HepG2 (cell line): ENCODE data around the gene ZBTB46. TPM values are rescaled to one million over a fixed set of nuclear protein-coding genes. Genes with fewer than 3 reads are reported as not detected.

Source experiments
- ELF4 ChIP-seq: sonication (generic); formaldehyde crosslinking; IDR thresholded peaks from 2 replicates; pipeline ENCODE4 v1.5.0; 2020; ENCODE audit warnings: missing genetic modification reagents, mild to moderate bottlenecking, moderate library complexity, borderline replicate concordance
- ISL2 ChIP-seq: sonication (generic); formaldehyde crosslinking; IDR thresholded peaks from 2 replicates; pipeline ENCODE4 v1.5.0; 2020; ENCODE audit warnings: missing genetic modification reagents
- KMT2B ChIP-seq: IDR thresholded peaks from 2 replicates; pipeline ENCODE4 v1.6.1; 2016; ENCODE audit warnings: missing genetic modification reagents, missing compliant biosample characterization
- NR1H2 ChIP-seq: sonication (generic); formaldehyde crosslinking; IDR thresholded peaks from 2 replicates; pipeline ENCODE4 v1.8.1; 2022; ENCODE audit warnings: low read depth, missing genetic modification reagents, borderline replicate concordance
- SAP130 ChIP-seq: IDR thresholded peaks from 2 replicates; pipeline ENCODE4 v1.6.1; 2016; ENCODE audit warnings: low read depth
- SNRNP70 ChIP-seq: fragments of 200-400 bp; formaldehyde crosslinking; IDR thresholded peaks from 2 replicates; pipeline ENCODE4 v1.6.1; 2017; ENCODE audit warnings: mild to moderate bottlenecking, low read depth, low read length, moderate library complexity
- YEATS4 ChIP-seq: sonication (generic); formaldehyde crosslinking; IDR thresholded peaks from 2 replicates; pipeline ENCODE4 v1.4.0; 2020; ENCODE audit warnings: missing genetic modification reagents, borderline replicate concordance
- ZNF737 ChIP-seq: sonication (generic); formaldehyde crosslinking; IDR thresholded peaks from 2 replicates; pipeline ENCODE4 v1.5.0; 2020; ENCODE audit warnings: missing genetic modification reagents, mild to moderate bottlenecking, borderline replicate concordance
- ZNF75D ChIP-seq: sonication (generic); formaldehyde crosslinking; IDR thresholded peaks from 2 replicates; pipeline ENCODE4 v1.8.1; 2023; ENCODE audit warnings: missing genetic modification reagents, mild to moderate bottlenecking, borderline replicate concordance
- ZNF775 ChIP-seq: sonication (generic); formaldehyde crosslinking; IDR thresholded peaks from 2 replicates; pipeline ENCODE4 v1.4.0; 2020; ENCODE audit warnings: missing genetic modification reagents, mild to moderate bottlenecking, moderate library complexity, borderline replicate concordance
- ZNF788 ChIP-seq: sonication (generic); formaldehyde crosslinking; IDR thresholded peaks from 2 replicates; pipeline ENCODE4 v1.5.0; 2020; ENCODE audit warnings: mild to moderate bottlenecking, missing genetic modification reagents, borderline replicate concordance
- polyA plus RNA-seq, 8 experiments: library from polyadenylated mRNA; depleted of rRNA in 3 of 8; stranded (reverse) in 7 of 8; unstranded in 1 of 8; fragments of >200 nt; fragmentation: Illumina TruSeq in 4 of 8; extraction: Trizol in 4 of 8; gene quantifications; 2 replicates each; pipeline versions ENCODE4 v1.2.1 to v1.2.3, GENCODE V29; 2011 to 2016; ENCODE audit warnings: low read depth in 4 of 8, missing spikeins in 1 of 8, mixed read lengths in 1 of 8; ENCODE audit not compliant: insufficient read depth in 1 of 8
- total RNA-seq, 5 experiments: library from RNA; depleted of rRNA; stranded (reverse); fragments of >200 nt; fragmentation: Illumina TruSeq; extraction: Trizol; gene quantifications; 2 replicates each; pipeline ENCODE4 v1.2.3, GENCODE V29; 2016; ENCODE audit warnings: low read depth in 1 of 5
- TF ChIP-seq, protein P1 (sequence below), 2 experiments: sonication (generic) in 1 of 2; formaldehyde crosslinking in 1 of 2; IDR thresholded peaks; 2 replicates each; pipeline versions ENCODE4 v1.6.1 to v1.9.0; 2014 to 2022; ENCODE audit warnings: antibody characterized with exemption in 1 of 2, borderline replicate concordance in 1 of 2, inconsistent platforms in 1 of 2, low read depth in 1 of 2, missing genetic modification reagents in 1 of 2
- TF ChIP-seq, protein P2 (sequence below): sonication (generic); formaldehyde crosslinking; IDR thresholded peaks from 2 replicates; pipeline ENCODE4 v1.5.1; 2020; ENCODE audit warnings: mild to moderate bottlenecking, missing genetic modification reagents, moderate library complexity
- TF ChIP-seq, protein P3 (sequence below): sonication (generic); formaldehyde crosslinking; conservative IDR thresholded peaks from 2 replicates; pipeline ENCODE4 v1.4.0; 2020; ENCODE audit warnings: missing genetic modification reagents
- TF ChIP-seq, protein P4 (sequence below): sonication (generic); formaldehyde crosslinking; IDR thresholded peaks from 2 replicates; pipeline ENCODE4 v1.5.0; 2020; ENCODE audit warnings: missing genetic modification reagents

The ZBTB46 gene
- total and polyA plus RNA-seq, 2 of the 13 experiments (the other 11 are each of a cell fraction or from before 2014, with no cell fraction given), result 1.6 to 13.5 TPM

DNA sequence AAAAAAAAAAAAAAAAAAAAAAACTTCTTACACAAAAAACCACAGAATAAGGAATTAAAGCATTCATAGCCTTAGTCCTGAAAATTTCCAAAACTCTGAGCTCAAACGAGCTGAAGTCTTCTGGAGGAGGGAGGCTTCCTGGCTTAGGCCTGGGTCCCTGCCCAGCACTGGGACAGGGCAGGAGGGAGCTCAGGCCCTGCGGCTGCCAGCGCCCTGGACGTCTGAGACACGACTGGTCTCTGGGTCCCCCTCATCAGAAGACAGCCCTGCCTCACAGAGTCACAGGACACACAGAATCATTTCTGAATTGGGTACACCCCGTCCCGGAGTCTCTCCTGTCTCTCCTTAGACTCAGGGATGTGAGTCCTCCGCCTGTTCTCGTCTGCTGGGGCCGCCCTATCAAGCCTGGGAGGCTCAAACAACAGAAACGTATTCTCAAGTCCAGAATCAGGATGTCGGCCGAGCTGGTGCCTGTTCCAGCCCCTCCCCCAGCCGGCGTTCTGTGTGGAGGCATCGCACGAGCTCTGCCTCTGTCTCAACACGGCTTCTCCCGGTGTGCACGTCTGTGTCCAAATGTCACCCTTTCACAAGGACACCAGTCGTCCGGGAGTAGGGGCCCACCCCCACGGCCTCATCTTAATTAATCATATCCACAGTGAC is 39.4 kb downstream of the ZBTB46 start (continued):
- TF ChIP-seq, protein P1, sequence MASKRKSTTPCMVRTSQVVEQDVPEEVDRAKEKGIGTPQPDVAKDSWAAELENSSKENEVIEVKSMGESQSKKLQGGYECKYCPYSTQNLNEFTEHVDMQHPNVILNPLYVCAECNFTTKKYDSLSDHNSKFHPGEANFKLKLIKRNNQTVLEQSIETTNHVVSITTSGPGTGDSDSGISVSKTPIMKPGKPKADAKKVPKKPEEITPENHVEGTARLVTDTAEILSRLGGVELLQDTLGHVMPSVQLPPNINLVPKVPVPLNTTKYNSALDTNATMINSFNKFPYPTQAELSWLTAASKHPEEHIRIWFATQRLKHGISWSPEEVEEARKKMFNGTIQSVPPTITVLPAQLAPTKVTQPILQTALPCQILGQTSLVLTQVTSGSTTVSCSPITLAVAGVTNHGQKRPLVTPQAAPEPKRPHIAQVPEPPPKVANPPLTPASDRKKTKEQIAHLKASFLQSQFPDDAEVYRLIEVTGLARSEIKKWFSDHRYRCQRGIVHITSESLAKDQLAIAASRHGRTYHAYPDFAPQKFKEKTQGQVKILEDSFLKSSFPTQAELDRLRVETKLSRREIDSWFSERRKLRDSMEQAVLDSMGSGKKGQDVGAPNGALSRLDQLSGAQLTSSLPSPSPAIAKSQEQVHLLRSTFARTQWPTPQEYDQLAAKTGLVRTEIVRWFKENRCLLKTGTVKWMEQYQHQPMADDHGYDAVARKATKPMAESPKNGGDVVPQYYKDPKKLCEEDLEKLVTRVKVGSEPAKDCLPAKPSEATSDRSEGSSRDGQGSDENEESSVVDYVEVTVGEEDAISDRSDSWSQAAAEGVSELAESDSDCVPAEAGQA (IDR thresholded peaks at IDR 0.05; ENCODE audit: low read depth), result no peak
- TF ChIP-seq, protein P1 (CRISPR knock-in tag; IDR thresholded peaks at IDR 0.05; ENCODE audit: borderline replicate concordance), result no peak
- TF ChIP-seq, protein P2, sequence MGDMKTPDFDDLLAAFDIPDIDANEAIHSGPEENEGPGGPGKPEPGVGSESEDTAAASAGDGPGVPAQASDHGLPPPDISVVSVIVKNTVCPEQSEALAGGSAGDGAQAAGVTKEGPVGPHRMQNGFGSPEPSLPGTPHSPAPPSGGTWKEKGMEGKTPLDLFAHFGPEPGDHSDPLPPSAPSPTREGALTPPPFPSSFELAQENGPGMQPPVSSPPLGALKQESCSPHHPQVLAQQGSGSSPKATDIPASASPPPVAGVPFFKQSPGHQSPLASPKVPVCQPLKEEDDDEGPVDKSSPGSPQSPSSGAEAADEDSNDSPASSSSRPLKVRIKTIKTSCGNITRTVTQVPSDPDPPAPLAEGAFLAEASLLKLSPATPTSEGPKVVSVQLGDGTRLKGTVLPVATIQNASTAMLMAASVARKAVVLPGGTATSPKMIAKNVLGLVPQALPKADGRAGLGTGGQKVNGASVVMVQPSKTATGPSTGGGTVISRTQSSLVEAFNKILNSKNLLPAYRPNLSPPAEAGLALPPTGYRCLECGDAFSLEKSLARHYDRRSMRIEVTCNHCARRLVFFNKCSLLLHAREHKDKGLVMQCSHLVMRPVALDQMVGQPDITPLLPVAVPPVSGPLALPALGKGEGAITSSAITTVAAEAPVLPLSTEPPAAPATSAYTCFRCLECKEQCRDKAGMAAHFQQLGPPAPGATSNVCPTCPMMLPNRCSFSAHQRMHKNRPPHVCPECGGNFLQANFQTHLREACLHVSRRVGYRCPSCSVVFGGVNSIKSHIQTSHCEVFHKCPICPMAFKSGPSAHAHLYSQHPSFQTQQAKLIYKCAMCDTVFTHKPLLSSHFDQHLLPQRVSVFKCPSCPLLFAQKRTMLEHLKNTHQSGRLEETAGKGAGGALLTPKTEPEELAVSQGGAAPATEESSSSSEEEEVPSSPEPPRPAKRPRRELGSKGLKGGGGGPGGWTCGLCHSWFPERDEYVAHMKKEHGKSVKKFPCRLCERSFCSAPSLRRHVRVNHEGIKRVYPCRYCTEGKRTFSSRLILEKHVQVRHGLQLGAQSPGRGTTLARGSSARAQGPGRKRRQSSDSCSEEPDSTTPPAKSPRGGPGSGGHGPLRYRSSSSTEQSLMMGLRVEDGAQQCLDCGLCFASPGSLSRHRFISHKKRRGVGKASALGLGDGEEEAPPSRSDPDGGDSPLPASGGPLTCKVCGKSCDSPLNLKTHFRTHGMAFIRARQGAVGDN, result peak; percentile 33
- TF ChIP-seq, protein P3, sequence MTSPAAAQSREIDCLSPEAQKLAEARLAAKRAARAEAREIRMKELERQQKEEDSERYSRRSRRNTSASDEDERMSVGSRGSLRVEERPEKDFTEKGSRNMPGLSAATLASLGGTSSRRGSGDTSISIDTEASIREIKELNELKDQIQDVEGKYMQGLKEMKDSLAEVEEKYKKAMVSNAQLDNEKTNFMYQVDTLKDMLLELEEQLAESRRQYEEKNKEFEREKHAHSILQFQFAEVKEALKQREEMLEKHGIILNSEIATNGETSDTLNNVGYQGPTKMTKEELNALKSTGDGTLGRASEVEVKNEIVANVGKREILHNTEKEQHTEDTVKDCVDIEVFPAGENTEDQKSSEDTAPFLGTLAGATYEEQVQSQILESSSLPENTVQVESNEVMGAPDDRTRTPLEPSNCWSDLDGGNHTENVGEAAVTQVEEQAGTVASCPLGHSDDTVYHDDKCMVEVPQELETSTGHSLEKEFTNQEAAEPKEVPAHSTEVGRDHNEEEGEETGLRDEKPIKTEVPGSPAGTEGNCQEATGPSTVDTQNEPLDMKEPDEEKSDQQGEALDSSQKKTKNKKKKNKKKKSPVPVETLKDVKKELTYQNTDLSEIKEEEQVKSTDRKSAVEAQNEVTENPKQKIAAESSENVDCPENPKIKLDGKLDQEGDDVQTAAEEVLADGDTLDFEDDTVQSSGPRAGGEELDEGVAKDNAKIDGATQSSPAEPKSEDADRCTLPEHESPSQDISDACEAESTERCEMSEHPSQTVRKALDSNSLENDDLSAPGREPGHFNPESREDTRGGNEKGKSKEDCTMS (CRISPR knock-in tag), result no peak
- TF ChIP-seq ZNF788 (CRISPR knock-in tag) (no peak), SAP130 (0 out of 2 replicates have a peak, but pooled peaks have one; percentile 15), SNRNP70 (no peak), ISL2 (CRISPR knock-in tag) (no peak), ZNF75D (CRISPR knock-in tag) (no peak), NR1H2 (CRISPR knock-in tag) (no peak), ZNF775 (CRISPR knock-in tag) (no peak), ZNF737 (CRISPR knock-in tag) (no peak), YEATS4 (CRISPR knock-in tag) (no peak), ELF4 (no peak), KMT2B (CRISPR knock-in tag) (no peak)
- TF ChIP-seq, protein P4, sequence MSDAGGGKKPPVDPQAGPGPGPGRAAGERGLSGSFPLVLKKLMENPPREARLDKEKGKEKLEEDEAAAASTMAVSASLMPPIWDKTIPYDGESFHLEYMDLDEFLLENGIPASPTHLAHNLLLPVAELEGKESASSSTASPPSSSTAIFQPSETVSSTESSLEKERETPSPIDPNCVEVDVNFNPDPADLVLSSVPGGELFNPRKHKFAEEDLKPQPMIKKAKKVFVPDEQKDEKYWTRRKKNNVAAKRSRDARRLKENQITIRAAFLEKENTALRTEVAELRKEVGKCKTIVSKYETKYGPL (CRISPR knock-in tag), result no peak
